HCT116 (cell line): ENCODE measurements around the gene TFDP1. TPM values are rescaled to one million over a fixed set of nuclear protein-coding genes. Genes with fewer than 3 reads are reported as not detected.

Experiments
- ATAC-seq: fragments of 200-7000 bp; cut with Tn5 transposase; 2 replicates; pipeline ENCODE4 v1.9.1; 2020; ENCODE audit warnings: mild to moderate bottlenecking, moderate library complexity
- BruUV-seq: library from RNA; stranded (reverse); fragments of 400-500 nt; replicated peaks from 2 replicates; lab custom pipeline; 2021; lab: Mats Ljungman, UMichigan
- CTCF ChIA-PET: fragments of 300-600 bp; sonication (Branson Sonifier 250); formaldehyde crosslinking; loops from one replicate; lab custom pipeline; 2021; ENCODE audit warnings: antibody characterized with exemption; lab: Charles Lee
- POLR2A ChIA-PET: fragments of 300-600, 350-600 bp; sonication (Branson Sonifier 250); formaldehyde crosslinking; loops from one replicate; lab custom pipeline; 2021; ENCODE audit warnings: antibody characterized with exemption; lab: Charles Lee
- RAD21 ChIA-PET, 2 experiments: fragments of 300-600 bp; sonication (Branson Sonifier 250); formaldehyde crosslinking; loops; one replicate each; lab custom pipeline; 2023; ENCODE audit warnings: low total read pairs in 2 of 2; ENCODE audit not compliant: uncharacterized antibody in 2 of 2, unreplicated experiment in 2 of 2, low non-redundant PET in 1 of 2; lab: Charles Lee
- DNase-seq: peaks from one replicate; pipeline ENCODE4 v3.0.0-alpha.2; 2010; ENCODE audit warnings: low read depth, low spot score
- H2AFZ ChIP-seq: fragments of 200-600 bp; shearing (Covaris generic), sonication (generic); 2 replicates; pipeline ENCODE4 v1.6.1; 2017; ENCODE audit warnings: low read depth, mixed run types, mixed read lengths, antibody characterized with exemption, low read length; ENCODE audit not compliant: poor library complexity, severe bottlenecking
- H3K27ac ChIP-seq: 2 replicates; pipeline ENCODE4 v1.5.1; 2012; ENCODE audit warnings: low read depth, low read length
- H3K27me3 ChIP-seq: fragments of 200-600 bp; sonication (generic); 2 replicates; pipeline ENCODE4 v1.6.1; 2016; ENCODE audit warnings: mixed run types, low read length, mixed read lengths; ENCODE audit not compliant: insufficient read depth
- H3K36me3 ChIP-seq, 2 experiments: fragments of 200-500 bp in 1 of 2; fragments of 200-600 bp in 1 of 2; sonication (Bioruptor generic) in 1 of 2; sonication (generic) in 1 of 2; 2 replicates each; pipeline versions ENCODE4 v1.5.1 to v1.6.1; 2014 to 2016; ENCODE audit warnings: low read length in 2 of 2, inconsistent platforms in 1 of 2, mixed read lengths in 1 of 2, mixed run types in 1 of 2; ENCODE audit not compliant: insufficient read depth in 2 of 2, control insufficient read depth in 1 of 2
- H3K4me1 ChIP-seq, 2 experiments: fragments of 200-600 bp in 1 of 2; sonication (generic) in 1 of 2; 2 replicates each; pipeline versions ENCODE4 v1.5.1 to v1.6.1; 2012 to 2017; ENCODE audit warnings: low read length in 2 of 2, inconsistent platforms in 1 of 2, mild to moderate bottlenecking in 1 of 2, mixed read lengths in 1 of 2, mixed run types in 1 of 2, moderate library complexity in 1 of 2; ENCODE audit not compliant: insufficient read depth in 2 of 2, control insufficient read depth in 1 of 2
- H3K4me2 ChIP-seq: fragments of 200-600 bp; sonication (generic); 2 replicates; pipeline ENCODE4 v1.6.1; 2017; ENCODE audit warnings: mixed run types, low read length, mixed read lengths
- H3K4me3 ChIP-seq, 2 experiments: fragments of 200-600 bp in 1 of 2; sonication (generic) in 1 of 2; replicated peaks in 1 of 2; 2 replicates each; pipeline ENCODE4 v1.5.1; 2011 to 2016; ENCODE audit warnings: low read length in 2 of 2, control low read depth in 1 of 2, low read depth in 1 of 2, mild to moderate bottlenecking in 1 of 2, mixed read lengths in 1 of 2, mixed run types in 1 of 2
- H3K79me2 ChIP-seq: fragments of 200-600 bp; sonication (generic); 2 replicates; pipeline ENCODE4 v1.6.1; 2017; ENCODE audit warnings: mild to moderate bottlenecking, mixed run types, low read length, moderate library complexity, mixed read lengths; ENCODE audit not compliant: insufficient read depth
- H3K9ac ChIP-seq: fragments of 200-600 bp; sonication (generic); 2 replicates; pipeline ENCODE4 v1.6.1; 2016; ENCODE audit warnings: low read length, mixed read lengths
- H3K9me2 ChIP-seq: fragments of 200-600 bp; sonication (generic), shearing (Covaris generic); 2 replicates; pipeline ENCODE4 v1.6.1; 2017; ENCODE audit warnings: mixed run types, mild to moderate bottlenecking, moderate library complexity; ENCODE audit not compliant: insufficient read depth
- H3K9me3 ChIP-seq, 2 experiments: fragments of 200-500 bp in 1 of 2; fragments of 200-600 bp in 1 of 2; sonication (Bioruptor generic) in 1 of 2; sonication (generic) in 1 of 2; 2 replicates each; pipeline ENCODE4 v1.6.1; 2014 to 2017; ENCODE audit warnings: low read length in 2 of 2, mixed read lengths in 2 of 2, inconsistent platforms in 1 of 2, low read depth in 1 of 2, mild to moderate bottlenecking in 1 of 2, mixed run types in 1 of 2, moderate library complexity in 1 of 2; ENCODE audit not compliant: control insufficient read depth in 1 of 2, insufficient read depth in 1 of 2
- H4K20me1 ChIP-seq: fragments of 200-600 bp; sonication (generic), shearing (Covaris generic); 2 replicates; pipeline ENCODE4 v1.6.1; 2017; ENCODE audit warnings: mixed run types, mild to moderate bottlenecking, moderate library complexity; ENCODE audit not compliant: insufficient read depth
- ATF3 ChIP-seq: IDR thresholded peaks from 2 replicates; pipeline ENCODE4 v1.6.1; 2012
- CBX3 ChIP-seq: IDR thresholded peaks from 2 replicates; pipeline ENCODE4 v1.6.1; 2012; ENCODE audit warnings: low read depth
- CEBPB ChIP-seq: IDR thresholded peaks from 2 replicates; pipeline ENCODE4 v1.6.1; 2012; ENCODE audit warnings: low read depth
- CTCF ChIP-seq, 3 experiments: fragments of 200-600 bp in 1 of 3; sonication (generic) in 1 of 3; IDR thresholded peaks in 2 of 3; conservative IDR thresholded peaks in 1 of 3; 2 replicates each; pipeline ENCODE4 v1.5.1; 2012 to 2017; ENCODE audit warnings: low read depth in 2 of 3, low read length in 2 of 3, antibody characterized with exemption in 1 of 3, borderline replicate concordance in 1 of 3, control low read depth in 1 of 3, mild to moderate bottlenecking in 1 of 3, mixed read lengths in 1 of 3, mixed run types in 1 of 3, moderate library complexity in 1 of 3; ENCODE audit not compliant: insufficient read depth in 1 of 3
- EGR1 ChIP-seq: IDR thresholded peaks from 2 replicates; pipeline ENCODE4 v1.6.1; 2012; ENCODE audit warnings: low read depth
- ELF1 ChIP-seq: IDR thresholded peaks from 2 replicates; pipeline ENCODE4 v1.6.1; 2012; ENCODE audit warnings: low read depth, borderline replicate concordance
- EZH2phosphoT487 ChIP-seq: fragments of 200-600 bp; IDR thresholded peaks from 2 replicates; pipeline ENCODE4 v1.6.1; 2018; ENCODE audit warnings: antibody characterized with exemption, borderline replicate concordance
- FOSL1 ChIP-seq: IDR thresholded peaks from 2 replicates; pipeline ENCODE4 v1.6.1; 2012; ENCODE audit warnings: low read depth
- JUND ChIP-seq: IDR thresholded peaks from 2 replicates; pipeline ENCODE4 v1.6.1; 2012
- MAX ChIP-seq: IDR thresholded peaks from 2 replicates; pipeline ENCODE4 v1.6.1; 2012
- POLR2A ChIP-seq: IDR thresholded peaks from 2 replicates; pipeline ENCODE4 v1.7.0; 2011; ENCODE audit warnings: borderline replicate concordance; ENCODE audit not compliant: insufficient read depth, insufficient read length; ENCODE audit errors: extremely low read depth
- POLR2AphosphoS5 ChIP-seq: IDR thresholded peaks from 2 replicates; pipeline ENCODE4 v1.6.1; 2011; ENCODE audit warnings: mild to moderate bottlenecking, low read depth, low read length, moderate library complexity
- SP1 ChIP-seq: IDR thresholded peaks from 2 replicates; pipeline ENCODE4 v1.6.1; 2012; ENCODE audit warnings: low read depth
- SRF ChIP-seq: IDR thresholded peaks from 2 replicates; pipeline ENCODE4 v1.6.1; 2012; ENCODE audit warnings: low read depth
- YY1 ChIP-seq: IDR thresholded peaks from 2 replicates; pipeline ENCODE4 v1.6.1; 2011; ENCODE audit warnings: low read length, low read depth, moderate library complexity, mild to moderate bottlenecking; ENCODE audit not compliant: insufficient replicate concordance; ENCODE audit errors: extremely low read depth
- ZBTB33 ChIP-seq: IDR thresholded peaks from 2 replicates; pipeline ENCODE4 v1.6.1; 2011; ENCODE audit warnings: mild to moderate bottlenecking, low read length, moderate library complexity; ENCODE audit not compliant: insufficient replicate concordance; ENCODE audit errors: extremely low read depth
- ZFX ChIP-seq: fragments of 450-650 bp; IDR thresholded peaks from 2 replicates; pipeline ENCODE4 v1.6.1; 2017
- ZNF274 ChIP-seq: fragments of 200-500 bp; sonication (Bioruptor generic); IDR thresholded peaks from 2 replicates; pipeline ENCODE4 v1.6.1; 2014; ENCODE audit warnings: mild to moderate bottlenecking, low read depth, low read length, inconsistent platforms
- intact Hi-C: fragments of 100-400 bp; cut with micrococcal nuclease; formaldehyde crosslinking; loops from 2 replicates; pipeline ENCODE4 v1.10.0; 2022
- total RNA-seq: library from RNA; stranded (reverse); gene quantifications from one replicate; pipeline ENCODE4 v1.2.1, GENCODE V29; 2021; ENCODE audit not compliant: unreplicated experiment

Gene TFDP1
- total RNA-seq, 1 experiment from 2014 or later = 169 TPM

- Histone ChIP-seq H3K36me3 (peaks cover 18 to 63% of the 10 kb centered on the region in 2 experiments; a peak in 3 of 4 replicates), H3K9me2 (no peaks in the 10 kb centered on the region), H3K4me2 (no peak overlapping the region), H3K9ac (no peak overlapping the region), H3K27ac (no peak overlapping the region), H3K9me3 (no peaks in the 10 kb centered on the region), H4K20me1 (no peaks in the 10 kb centered on the region), H3K4me3 (no peak overlapping the region), H3K27me3 (no peaks in the 10 kb centered on the region), H3K4me1 (no peaks in the 10 kb centered on the region), H2AFZ (no peak overlapping the region), H3K79me2 (peaks cover 100% of the 10 kb centered on the region)
- intact Hi-C loops = no loop called here
- TF ChIP-seq CTCF (IDR thresholded peaks at IDR 0.05 in 2 of 3, conservative IDR thresholded peaks at IDR 0.05 in 1 of 3; ENCODE audit: borderline replicate concordance in 1 of 3, insufficient read depth in 1 of 3, low read depth in 2 of 3, low read length in 2 of 3) (no peak), ZFX (no peak), SP1 (no peak), MAX (no peak), FOSL1 (no peak), POLR2A (no peak), ATF3 (no peak), ZBTB33 (no peak), POLR2AphosphoS5 (no peak), EZH2phosphoT487 (no peak), EGR1 (no peak), CBX3 (no peak), SRF (no peak), CEBPB (no peak), ELF1 (no peak), ZNF274 (no peak), YY1 (no peak), JUND (no peak)
- DNase-seq = no peak
- CTCF ChIA-PET = no interaction called here
- no TSS peak for BruUV-seq
- RAD21 ChIA-PET = no interaction called here
- POLR2A ChIA-PET = no interaction called here
- 0 out of 2 replicates have a peak, but pooled peaks have one; percentile 16 for ATAC-seq
Observed at GRCh38 chr13:113608967-113609533, 24.5 kb downstream of the TFDP1 start.
